A549 (cell line): Measurements from ENCODE around the gene ATL2. TPM values are rescaled to one million over a fixed set of nuclear protein-coding genes. Genes with fewer than 3 reads are reported as not detected.

Experiments used
- BCL3 ChIP-seq: fragments of >200 bp; sonication (Bioruptor Twin); formaldehyde crosslinking; IDR thresholded peaks from 3 replicates; pipeline ENCODE4 v1.6.1; 2016
- BHLHE40 ChIP-seq: IDR thresholded peaks from 2 replicates; pipeline ENCODE4 v1.6.1; 2012; ENCODE audit warnings: low read depth, low read length, inconsistent platforms
- CBX8 ChIP-seq: fragments of 200-600 bp; sonication (generic); IDR thresholded peaks from 2 replicates; pipeline ENCODE4 v1.6.1; 2016
- CEBPB ChIP-seq, 2 experiments: fragments of >200 bp in 1 of 2; sonication (Bioruptor Twin) in 1 of 2; formaldehyde crosslinking in 1 of 2; IDR thresholded peaks; 2 replicates each; pipeline ENCODE4 v1.6.1; 2012 to 2016
- CHD2 ChIP-seq: fragments of 150-350 bp; IDR thresholded peaks from 2 replicates; pipeline ENCODE4 v1.6.1; 2014; ENCODE audit warnings: low read length; ENCODE audit not compliant: partially characterized antibody
- CHD4 ChIP-seq: fragments of 200-600 bp; sonication (generic); IDR thresholded peaks from 2 replicates; pipeline ENCODE4 v1.6.1; 2016; ENCODE audit warnings: antibody characterized with exemption, mild to moderate bottlenecking, borderline replicate concordance
- E2F6 ChIP-seq: IDR thresholded peaks from 2 replicates; pipeline ENCODE4 v1.6.1; 2012; ENCODE audit warnings: low read depth, borderline replicate concordance
- EHF ChIP-seq: fragments of 250-450 bp; sonication (Bioruptor Pico); IDR thresholded peaks from 2 replicates; pipeline ENCODE4 v1.5.0; 2020; ENCODE audit warnings: mild to moderate bottlenecking
- EHMT2 ChIP-seq: fragments of 200-600 bp; sonication (generic); IDR thresholded peaks from 2 replicates; pipeline ENCODE4 v1.6.1; 2016; ENCODE audit warnings: antibody characterized with exemption, low read depth, mild to moderate bottlenecking, moderate library complexity
- ELK1 ChIP-seq: fragments of 150-350 bp; IDR thresholded peaks from 2 replicates; pipeline ENCODE4 v1.6.1; 2014; ENCODE audit warnings: low read depth, mild to moderate bottlenecking, low read length
- EP300 ChIP-seq, 2 experiments: fragments of >200 bp; sonication (Bioruptor Twin); formaldehyde crosslinking; IDR thresholded peaks; 2 replicates in 1 of 2; 3 replicates in 1 of 2; pipeline ENCODE4 v1.6.1; 2016 to 2017
- ESRRA ChIP-seq: fragments of 150-350 bp; IDR thresholded peaks from 2 replicates; pipeline ENCODE4 v1.6.1; 2014; ENCODE audit warnings: mild to moderate bottlenecking, low read length, borderline replicate concordance
- FOSB ChIP-seq: fragments of 250-450 bp; sonication (Bioruptor Pico); IDR thresholded peaks from 2 replicates; pipeline ENCODE4 v1.5.0; 2020; ENCODE audit warnings: mild to moderate bottlenecking, moderate library complexity
- FOSL2 ChIP-seq, 2 experiments: fragments of 450-650 bp in 1 of 2; fragments of >200 bp in 1 of 2; sonication (Bioruptor Twin) in 1 of 2; formaldehyde crosslinking; IDR thresholded peaks; 2 replicates each; pipeline versions ENCODE4 v1.5.0 to v1.6.1; 2016 to 2020; ENCODE audit warnings: mild to moderate bottlenecking in 1 of 2, moderate library complexity in 1 of 2
- FOXS1 ChIP-seq: fragments of 250-450 bp; sonication (Bioruptor Pico); IDR thresholded peaks from 2 replicates; pipeline ENCODE4 v1.5.0; 2020; ENCODE audit warnings: mild to moderate bottlenecking, moderate library complexity
- GATA3 ChIP-seq: IDR thresholded peaks from 2 replicates; pipeline ENCODE4 v1.6.1; 2012; ENCODE audit warnings: borderline replicate concordance
- HDAC2 ChIP-seq: fragments of 200-600 bp; sonication (generic); IDR thresholded peaks from 2 replicates; pipeline ENCODE4 v1.6.1; 2016
- HEYL ChIP-seq: fragments of 250-450 bp; sonication (Bioruptor Pico); IDR thresholded peaks from 2 replicates; pipeline ENCODE4 v1.8.0; 2021; ENCODE audit warnings: mild to moderate bottlenecking, moderate library complexity
- HMGXB4 ChIP-seq: fragments of 250-450 bp; sonication (Bioruptor Pico); IDR thresholded peaks from 2 replicates; pipeline ENCODE4 v1.5.0; 2021; ENCODE audit warnings: mild to moderate bottlenecking, moderate library complexity, borderline replicate concordance
- JUN ChIP-seq, 2 experiments: fragments of >200 bp; sonication (Bioruptor Twin); formaldehyde crosslinking; IDR thresholded peaks; 2 replicates in 1 of 2; 3 replicates in 1 of 2; pipeline ENCODE4 v1.6.1; 2016 to 2017
- JUNB ChIP-seq: fragments of >200 bp; sonication (Bioruptor Twin); formaldehyde crosslinking; IDR thresholded peaks from 2 replicates; pipeline ENCODE4 v1.6.1; 2016
- KDM1A ChIP-seq: fragments of 200-600 bp; sonication (generic); IDR thresholded peaks from 2 replicates; pipeline ENCODE4 v1.6.1; 2016; ENCODE audit warnings: low read depth, mild to moderate bottlenecking
- MAFK ChIP-seq: fragments of 450-650 bp; IDR thresholded peaks from 2 replicates; pipeline ENCODE4 v1.6.1; 2014; ENCODE audit not compliant: partially characterized antibody
- MAX ChIP-seq: IDR thresholded peaks from 2 replicates; pipeline ENCODE4 v1.6.1; 2012
- MAZ ChIP-seq: fragments of 150-350 bp; IDR thresholded peaks from 2 replicates; pipeline ENCODE4 v1.6.1; 2014; ENCODE audit warnings: antibody characterized with exemption, low read depth, low read length, borderline replicate concordance
- NPAS2 ChIP-seq: fragments of 250-450 bp; sonication (Bioruptor Pico); IDR thresholded peaks from 2 replicates; pipeline ENCODE4 v1.8.0; 2022; ENCODE audit warnings: mild to moderate bottlenecking, moderate library complexity, borderline replicate concordance
- PBX3 ChIP-seq: IDR thresholded peaks from 2 replicates; pipeline ENCODE4 v1.6.1; 2012
- PHF8 ChIP-seq: fragments of 200-600 bp; sonication (generic); IDR thresholded peaks from 2 replicates; pipeline ENCODE4 v1.6.1; 2016; ENCODE audit warnings: low read depth, mild to moderate bottlenecking, antibody characterized with exemption, moderate library complexity, borderline replicate concordance
- POLR2A ChIP-seq: IDR thresholded peaks from 2 replicates; pipeline ENCODE4 v1.6.1; 2012; ENCODE audit warnings: mild to moderate bottlenecking, low read length
- POLR2AphosphoS2 ChIP-seq: conservative IDR thresholded peaks from 2 replicates; pipeline ENCODE4 v1.6.1; 2012; ENCODE audit warnings: low read length, improper control_type of control experiment, inconsistent platforms
- RAD21 ChIP-seq, 2 experiments: fragments of >200 bp in 1 of 2; sonication (Bioruptor Twin) in 1 of 2; formaldehyde crosslinking in 1 of 2; IDR thresholded peaks in 1 of 2; conservative IDR thresholded peaks in 1 of 2; 2 replicates in 1 of 2; 3 replicates in 1 of 2; pipeline ENCODE4 v1.6.1; 2012 to 2018; ENCODE audit warnings: inconsistent platforms in 1 of 2
- RARB ChIP-seq: fragments of 250-450 bp; sonication (Bioruptor Pico); IDR thresholded peaks from 2 replicates; pipeline ENCODE4 v1.8.0; 2021; ENCODE audit warnings: mild to moderate bottlenecking, moderate library complexity
- RCOR1 ChIP-seq: fragments of 150-350 bp; IDR thresholded peaks from 2 replicates; pipeline ENCODE4 v1.6.1; 2014; ENCODE audit warnings: antibody characterized with exemption, low read length, low read depth
- SMC3 ChIP-seq: fragments of >200 bp; sonication (Bioruptor Twin); formaldehyde crosslinking; IDR thresholded peaks from 3 replicates; pipeline ENCODE4 v1.6.1; 2018; ENCODE audit warnings: inconsistent platforms
- SREBF2 ChIP-seq: fragments of 450-650 bp; IDR thresholded peaks from 2 replicates; pipeline ENCODE4 v1.6.1; 2014; ENCODE audit warnings: mild to moderate bottlenecking, moderate library complexity
- TFCP2L1 ChIP-seq: fragments of 250-450 bp; sonication (Bioruptor Pico); IDR thresholded peaks from 2 replicates; pipeline ENCODE4 v1.5.0; 2021; ENCODE audit warnings: mild to moderate bottlenecking
- TP53 ChIP-seq: fragments of 250-450 bp; sonication (Bioruptor Pico); IDR thresholded peaks from 2 replicates; pipeline ENCODE4 v1.5.0; 2021; ENCODE audit warnings: mild to moderate bottlenecking, moderate library complexity
- ZC3H11A ChIP-seq: fragments of 450-650 bp; IDR thresholded peaks from 2 replicates; pipeline ENCODE4 v1.6.1; 2014; ENCODE audit warnings: antibody characterized with exemption, mild to moderate bottlenecking
- ZFP36 ChIP-seq: fragments of 450-650 bp; IDR thresholded peaks from 2 replicates; pipeline ENCODE4 v1.6.1; 2014; ENCODE audit warnings: borderline replicate concordance; ENCODE audit not compliant: partially characterized antibody
- ZNF302 ChIP-seq: fragments of 250-450 bp; sonication (Bioruptor Pico); IDR thresholded peaks from 2 replicates; pipeline ENCODE4 v1.9.0; 2021; ENCODE audit warnings: inconsistent platforms, mild to moderate bottlenecking, moderate library complexity
- polyA plus RNA-seq, 4 experiments: library from polyadenylated mRNA; depleted of rRNA in 3 of 4; stranded (reverse); fragments of >200 nt; fragmentation: RNase III in 1 of 4; extraction: RNeasy Plus Mini Kit Qiagen cat#74134 plus additional on column Dnase treatment in 1 of 4; gene quantifications; 2 replicates in 3 of 4; 3 replicates in 1 of 4; pipeline ENCODE4 v1.2.3, GENCODE V29; 2011 to 2017

The ATL2 gene
- polyA plus RNA-seq, 2 of the 4 experiments (the other 2 are of a cell fraction), result 77.6 to 85.3 TPM

- no peak for TF ChIP-seq ELK1
- no peak for TF ChIP-seq POLR2A
- TF ChIP-seq FOXS1, result no peak
- TF ChIP-seq GATA3, result 0 out of 2 replicates have a peak, but pooled peaks have one; percentile 10
- TF ChIP-seq POLR2AphosphoS2, result no peak
- TF ChIP-seq JUNB, result no peak
- no peak for TF ChIP-seq ZFP36
- no peak for TF ChIP-seq PBX3
- TF ChIP-seq EHF (CRISPR knock-in tag), result no peak
- no peak for TF ChIP-seq EP300 (IDR thresholded peaks at IDR 0.05)
- TF ChIP-seq BCL3, result no peak; the same call in 2 of the 3 replicates
- TF ChIP-seq FOSL2 (IDR thresholded peaks at IDR 0.05), result no peak
- no peak for TF ChIP-seq FOSL2 (CRISPR knock-in tag; IDR thresholded peaks at IDR 0.05)
- TF ChIP-seq RCOR1, result no peak
- TF ChIP-seq BHLHE40, result no peak
- TF ChIP-seq CHD4, result no peak
- no peak for TF ChIP-seq SREBF2
- no peak for TF ChIP-seq NPAS2 (CRISPR knock-in tag)
- no peak for TF ChIP-seq HEYL (CRISPR knock-in tag)
- TF ChIP-seq ZC3H11A, result no peak
- TF ChIP-seq TP53 (CRISPR knock-in tag), result no peak
- peak; percentile 36 for TF ChIP-seq SMC3
- TF ChIP-seq JUN (IDR thresholded peaks at IDR 0.05), result no peak
- TF ChIP-seq TFCP2L1 (CRISPR knock-in tag), result 0 out of 2 replicates have a peak, but pooled peaks have one; percentile 75
- TF ChIP-seq KDM1A, result no peak
- no peak for TF ChIP-seq ZNF302 (CRISPR knock-in tag)
- no peak for TF ChIP-seq CEBPB (IDR thresholded peaks at IDR 0.05)
- TF ChIP-seq RARB (CRISPR knock-in tag), result no peak
- peak; percentile 30 for TF ChIP-seq MAFK
- no peak for TF ChIP-seq HDAC2
- TF ChIP-seq ESRRA, result no peak
- no peak for TF ChIP-seq MAZ
- no peak; the same call in 1 of the 2 replicates for TF ChIP-seq PHF8
- peak; percentile 80 for TF ChIP-seq MAX
- TF ChIP-seq HMGXB4 (CRISPR knock-in tag), result peak; percentile 89
- TF ChIP-seq FOSB, result no peak
- no peak for TF ChIP-seq CBX8
- TF ChIP-seq EHMT2, result no peak
- TF ChIP-seq CHD2, result peak; percentile 5
- no peak for TF ChIP-seq E2F6
- TF ChIP-seq RAD21 (conservative IDR thresholded peaks at IDR 0.05 in 1 of 2, IDR thresholded peaks at IDR 0.05 in 1 of 2), result peak; percentile 30 to 53; a peak in 4 of 5 replicates
Observed at GRCh38 chr2:38376346-38377049, 575 bp downstream of the ATL2 start (continued).
